CD14-positive monocyte (primary cell): Measurements from ENCODE around the gene ADAMTS17. TPM values are rescaled to one million over a fixed set of nuclear protein-coding genes. Genes with fewer than 3 reads are reported as not detected.

Experiments used
- DNase-seq, 3 donors: peaks; one replicate each; pipeline ENCODE4 v3.0.0-alpha.2; 2011 to 2022
- H2AFZ ChIP-seq: 2 replicates; pipeline ENCODE4 v1.6.0; 2012; ENCODE audit warnings: mild to moderate bottlenecking, low read depth, low read length, inconsistent platforms; ENCODE audit not compliant: insufficient read depth, poor library complexity, severe bottlenecking
- H3K27ac ChIP-seq, 2 donors: 1 replicate in 1 of 2; 2 replicates in 1 of 2; pipeline ENCODE4 v1.5.1; 2012 to 2013; ENCODE audit warnings: low read length in 2 of 2, control low read depth in 1 of 2, inconsistent platforms in 1 of 2, low read depth in 1 of 2, mild to moderate bottlenecking in 1 of 2
- H3K27me3 ChIP-seq, 2 donors: one replicate each; pipeline versions ENCODE4 v1.6.0 to v1.6.1; 2011 to 2013; ENCODE audit warnings: low read length in 2 of 2; ENCODE audit not compliant: control insufficient read depth in 2 of 2, insufficient read depth in 2 of 2
- H3K36me3 ChIP-seq, 2 donors: replicated peaks in 1 of 2; 1 replicate in 1 of 2; 2 replicates in 1 of 2; pipeline versions ENCODE4 v1.5.1 to v1.6.1; 2012 to 2013; ENCODE audit warnings: low read length in 2 of 2, control low read depth in 1 of 2, inconsistent platforms in 1 of 2, mild to moderate bottlenecking in 1 of 2; ENCODE audit not compliant: insufficient read depth in 2 of 2, control insufficient read depth in 1 of 2
- H3K4me1 ChIP-seq, 2 donors: 1 replicate in 1 of 2; 2 replicates in 1 of 2; pipeline versions ENCODE4 v1.5.1 to v1.6.1; 2012 to 2013; ENCODE audit warnings: low read length in 2 of 2, control low read depth in 1 of 2, inconsistent platforms in 1 of 2, mild to moderate bottlenecking in 1 of 2, moderate library complexity in 1 of 2; ENCODE audit not compliant: insufficient read depth in 2 of 2, control insufficient read depth in 1 of 2
- H3K4me2 ChIP-seq: replicated peaks from 2 replicates; pipeline ENCODE3; 2012; ENCODE audit warnings: low read length, moderate library complexity, mild to moderate bottlenecking; ENCODE audit not compliant: poor library complexity, severe bottlenecking; ENCODE audit errors: extremely low read depth
- H3K4me3 ChIP-seq, 3 experiments: fragments of 200-600 bp in 1 of 3; sonication (generic) in 1 of 3; replicated peaks in 1 of 3; 1 replicate in 2 of 3; 2 replicates in 1 of 3; pipeline ENCODE4 v1.5.1; 2011 to 2013; ENCODE audit warnings: low read length in 3 of 3, mild to moderate bottlenecking in 3 of 3, control low read depth in 2 of 3, low read depth in 2 of 3, inconsistent platforms in 1 of 3, moderate library complexity in 1 of 3
- H3K79me2 ChIP-seq: 2 replicates; pipeline ENCODE4 v1.6.0; 2012; ENCODE audit warnings: mild to moderate bottlenecking, control low read depth, inconsistent platforms, low read length, moderate library complexity; ENCODE audit not compliant: insufficient read depth
- H3K9ac ChIP-seq: 2 replicates; pipeline ENCODE4 v1.6.0; 2017; ENCODE audit warnings: low read length, mild to moderate bottlenecking; ENCODE audit not compliant: insufficient read depth, poor library complexity, severe bottlenecking
- H3K9me3 ChIP-seq, 2 donors: replicated peaks in 1 of 2; 1 replicate in 1 of 2; 2 replicates in 1 of 2; pipeline versions ENCODE4 v1.5.1 to v1.6.1; 2012 to 2013; ENCODE audit warnings: low read length in 2 of 2, control low read depth in 1 of 2; ENCODE audit not compliant: control insufficient read depth in 1 of 2, insufficient read depth in 1 of 2
- H4K20me1 ChIP-seq: 2 replicates; pipeline ENCODE4 v1.6.0; 2012; ENCODE audit warnings: mild to moderate bottlenecking, low read length, control low read depth, moderate library complexity; ENCODE audit not compliant: insufficient read depth
- H3K27ac Mint-ChIP-seq, 7 donors: one replicate each; pipeline ENCODE4 v1.8.0; 2020; ENCODE audit warnings: mild to moderate bottlenecking in 7 of 7, mixed read lengths in 7 of 7, moderate library complexity in 6 of 7, inconsistent platforms in 2 of 7
- H3K27me3 Mint-ChIP-seq, 3 donors: one replicate each; pipeline ENCODE4 v1.8.0; 2021 to 2022; ENCODE audit warnings: low read depth in 3 of 3, mild to moderate bottlenecking in 3 of 3, mixed read lengths in 3 of 3, moderate library complexity in 3 of 3, inconsistent platforms in 1 of 3
- H3K36me3 Mint-ChIP-seq, 2 donors: one replicate each; pipeline ENCODE4 v1.8.0; 2020; ENCODE audit warnings: mixed read lengths in 2 of 2, inconsistent platforms in 1 of 2, mild to moderate bottlenecking in 1 of 2
- H3K4me1 Mint-ChIP-seq: one replicate; pipeline ENCODE4 v1.8.0; 2020; ENCODE audit warnings: mild to moderate bottlenecking, mixed read lengths
- H3K4me3 Mint-ChIP-seq, 2 donors: one replicate each; pipeline ENCODE4 v1.8.0; 2020; ENCODE audit warnings: mild to moderate bottlenecking in 2 of 2, mixed read lengths in 2 of 2, moderate library complexity in 1 of 2
- H3K9me3 Mint-ChIP-seq, 7 donors: one replicate each; pipeline ENCODE4 v1.8.0; 2020 to 2022; ENCODE audit warnings: mixed read lengths in 7 of 7, mild to moderate bottlenecking in 6 of 7, moderate library complexity in 6 of 7, inconsistent platforms in 2 of 7
- WGBS: methylation state at CpG from one replicate; pipeline ENCODE4 v1.1.5; 2013; ENCODE audit warnings: missing lambda C conversion rate; ENCODE audit not compliant: insufficient coverage; 5-methylcytosine and 5-hydroxymethylcytosine counted together
- intact Hi-C, 2 donors: fragments of 100-400 bp; cut with micrococcal nuclease; formaldehyde crosslinking; loops; one replicate each; pipeline versions ENCODE4 v1.15.0 to v1.15.1; 2023
- polyA plus RNA-seq, 3 donors: library from polyadenylated mRNA; depleted of rRNA in 1 of 3; unstranded in 2 of 3; stranded (reverse) in 1 of 3; fragments of 300-500 nt in 2 of 3; fragments of >200 nt in 1 of 3; fragmentation: Illumina TruSeq in 2 of 3; gene quantifications; 1 replicate in 2 of 3; 2 replicates in 1 of 3; pipeline ENCODE4 v1.2.3, GENCODE V29; 2012 to 2021
- TF ChIP-seq, protein P1 (sequence below): fragments of 200-600 bp; IDR thresholded peaks from one replicate; pipeline ENCODE4 v1.8.0; 2022; ENCODE audit warnings: antibody characterized with exemption, mild to moderate bottlenecking

ADAMTS17 gene
- polyA plus RNA-seq, 3 donors, result 0.03 to 0.25 TPM; not detected in 1

DNA sequence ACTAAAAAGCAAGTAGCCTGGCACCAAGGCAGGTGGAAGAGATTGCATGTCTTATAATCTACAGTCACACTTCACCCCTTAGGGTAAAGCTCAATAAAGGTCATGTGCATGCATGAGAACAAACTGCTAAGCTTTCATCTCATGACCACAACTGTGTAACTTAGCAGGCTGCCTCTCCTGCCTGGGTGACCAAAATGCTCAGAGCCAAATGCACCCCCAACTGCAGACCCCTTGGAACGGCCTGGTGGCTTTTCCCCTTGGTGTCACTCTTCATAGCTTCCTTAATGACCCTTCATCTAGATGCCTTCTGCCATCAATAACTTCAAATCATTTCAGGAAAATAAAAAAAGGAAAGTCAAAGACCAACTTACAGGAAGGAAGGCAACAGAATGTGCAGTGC, 88.1 kb downstream of the ADAMTS17 start:
- Histone ChIP-seq H3K79me2 (no peaks in the 10 kb centered on the region), H3K4me3 (no peak overlapping the region), H3K9me3 (peaks cover 0 to 31% of the 10 kb centered on the region in 2 donors), H3K27me3 (no peaks in the 10 kb centered on the region), H3K27ac (no peak overlapping the region), H4K20me1 (no peaks in the 10 kb centered on the region), H3K4me2 (no peak overlapping the region), H2AFZ (no peak overlapping the region), H3K4me1 (no peaks in the 10 kb centered on the region), H3K36me3 (no peaks in the 10 kb centered on the region), H3K9ac (no peak overlapping the region)
- WGBS, result no CpG with 5 or more reads among the region's 1 CpG
- intact Hi-C loops, result no loop called here
- DNase-seq, result no peak
- Mint-ChIP-seq H3K27ac (no peak overlapping the region), H3K27me3 (peaks cover 0 to 2% (median 1%) of the 10 kb centered on the region in 3 donors), H3K4me1 (no peaks in the 10 kb centered on the region), H3K4me3 (no peak overlapping the region), H3K9me3 (peaks cover 2 to 24% (median 12%) of the 10 kb centered on the region in 7 donors), H3K36me3 (no peaks in the 10 kb centered on the region)
- TF ChIP-seq, protein P1, sequence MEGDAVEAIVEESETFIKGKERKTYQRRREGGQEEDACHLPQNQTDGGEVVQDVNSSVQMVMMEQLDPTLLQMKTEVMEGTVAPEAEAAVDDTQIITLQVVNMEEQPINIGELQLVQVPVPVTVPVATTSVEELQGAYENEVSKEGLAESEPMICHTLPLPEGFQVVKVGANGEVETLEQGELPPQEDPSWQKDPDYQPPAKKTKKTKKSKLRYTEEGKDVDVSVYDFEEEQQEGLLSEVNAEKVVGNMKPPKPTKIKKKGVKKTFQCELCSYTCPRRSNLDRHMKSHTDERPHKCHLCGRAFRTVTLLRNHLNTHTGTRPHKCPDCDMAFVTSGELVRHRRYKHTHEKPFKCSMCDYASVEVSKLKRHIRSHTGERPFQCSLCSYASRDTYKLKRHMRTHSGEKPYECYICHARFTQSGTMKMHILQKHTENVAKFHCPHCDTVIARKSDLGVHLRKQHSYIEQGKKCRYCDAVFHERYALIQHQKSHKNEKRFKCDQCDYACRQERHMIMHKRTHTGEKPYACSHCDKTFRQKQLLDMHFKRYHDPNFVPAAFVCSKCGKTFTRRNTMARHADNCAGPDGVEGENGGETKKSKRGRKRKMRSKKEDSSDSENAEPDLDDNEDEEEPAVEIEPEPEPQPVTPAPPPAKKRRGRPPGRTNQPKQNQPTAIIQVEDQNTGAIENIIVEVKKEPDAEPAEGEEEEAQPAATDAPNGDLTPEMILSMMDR, result no peak

- peaks cover 2 to 25% (median 10%) of the 10 kb centered on the region in 7 donors for H3K9me3 Mint-ChIP-seq
- H3K4me2 ChIP-seq, result no peak overlapping the region
- DNase-seq, result no peak
- no peaks in the 10 kb centered on the region for H3K27me3 ChIP-seq
- peaks cover 0 to 2% (median 1%) of the 10 kb centered on the region in 3 donors for H3K27me3 Mint-ChIP-seq
- 81% methylated on average over 6 of the region's 9 CpGs for WGBS
- TF ChIP-seq, protein P1, result no peak
- no peak overlapping the region for H3K9ac ChIP-seq
- no peak overlapping the region for H2AFZ ChIP-seq
- H3K4me3 ChIP-seq, result no peak overlapping the region
- H3K27ac ChIP-seq, result no peak overlapping the region
- H4K20me1 ChIP-seq, result no peaks in the 10 kb centered on the region
- intact Hi-C loops, result no loop called here
- no peaks in the 10 kb centered on the region for H3K36me3 ChIP-seq
- H3K27ac Mint-ChIP-seq, result peak overlapping the region in 1 of 7 donors; percentile 7
- no peak overlapping the region for H3K4me3 Mint-ChIP-seq
- H3K36me3 Mint-ChIP-seq, result no peaks in the 10 kb centered on the region
- no peaks in the 10 kb centered on the region for H3K4me1 Mint-ChIP-seq
- peaks cover 0 to 27% of the 10 kb centered on the region in 2 donors for H3K9me3 ChIP-seq
- H3K4me1 ChIP-seq, result no peaks in the 10 kb centered on the region
- H3K79me2 ChIP-seq, result no peaks in the 10 kb centered on the region
Measured at GRCh38 chr15:100252779-100253417, 88.9 kb downstream of the ADAMTS17 start.
